Pancreas (tissue), 10 donors: ENCODE results near the gene GMPPA. TPM values are rescaled to one million over a fixed set of nuclear protein-coding genes. Genes with fewer than 3 reads are reported as not detected.

Experiments used
- ATAC-seq, 4 donors: fragments of 200-7000 bp; cut with Tn5 transposase; one replicate each; pipeline versions ENCODE4 v1.8.0 to v1.9.1; 2020; ENCODE audit warnings: mild to moderate bottlenecking in 4 of 4, moderate library complexity in 4 of 4
- DNase-seq, 6 donors: peaks; one replicate each; pipeline ENCODE4 v3.0.0-alpha.2; 2020
- FAIRE-seq: peaks from 2 replicates; lab custom pipeline; 2012; peaks lifted over from hg19 to GRCh38; lab: Jason Lieb, UNC
- H3K27ac ChIP-seq, 4 donors: fragments of 200-600 bp; sonication (generic); 1 replicate in 3 of 4; 2 replicates in 1 of 4; pipeline versions ENCODE4 v1.5.0 to v1.8.0; 2020
- H3K27me3 ChIP-seq, 4 donors: fragments of 200-600 bp; one replicate each; pipeline ENCODE4 v1.8.0; 2021
- H3K36me3 ChIP-seq, 3 donors: fragments of 200-600 bp; sonication (generic) in 1 of 3; one replicate each; pipeline versions ENCODE4 v1.5.0 to v1.8.0; 2020 to 2021
- H3K4me1 ChIP-seq, 3 donors: fragments of 200-600 bp; one replicate each; pipeline ENCODE4 v1.8.0; 2021
- H3K4me3 ChIP-seq, 4 donors: fragments of 200-600 bp; sonication (generic) in 2 of 4; one replicate each; pipeline versions ENCODE4 v1.5.0 to v1.8.0; 2020 to 2021
- H3K9me3 ChIP-seq, 4 donors: fragments of 200-600 bp; one replicate each; pipeline ENCODE4 v1.8.0; 2021
- WGBS, 2 donors: extraction: QIAGEN DNeasy Blood & Tissue Kit; methylation state at CpG; one replicate each; pipeline ENCODE4 v1.1.7; 2013; 5-methylcytosine and 5-hydroxymethylcytosine counted together
- intact Hi-C, 3 donors: fragments of 100-400 bp; cut with DNase I; formaldehyde crosslinking; loops; one replicate each; pipeline versions ENCODE4 v1.11.1 to v1.14.2; 2022
- polyA plus RNA-seq, 2 donors: library from polyadenylated mRNA; stranded (reverse); fragments of 200-250 nt; gene quantifications; one replicate each; pipeline ENCODE4 v1.2.3, GENCODE V29; 2013
- total RNA-seq, 6 donors: library from RNA; stranded (reverse); fragmentation: NEBNext Ultra II Directional in 4 of 6; extraction: Animal tissue kit (Norgen Biotek cat#: 25700) in 4 of 6; gene quantifications; one replicate each; pipeline versions ENCODE4 v1.2.1 to v1.2.4, GENCODE V29; 2021 to 2023
- TF ChIP-seq, protein P1 (sequence below), 4 donors: fragments of 200-600 bp; sonication (generic) in 3 of 4; IDR thresholded peaks; one replicate each; pipeline versions ENCODE4 v1.5.0 to v1.8.0; 2021; ENCODE audit warnings: antibody characterized with exemption in 4 of 4
- donor health status: healthy with polysubstance abuse.
- donor health status: DM: no; HTN: no; CAD: no; lungs with moderate emphysema.
- donor health status: DM: no; HTN: no; CAD: no.
- donor health status: control.
- donor health status: control.
- donor health status: Bipolar disorder and iron deficiency.
- donor health status: DM: yes; HTN: yes; CAD: no.
- donor health status: DM: no; HTN: no; CAD: no.
- donor health status: DM: no; HTN: no; CAD: no.
- donor health status: DM: yes; HTN: yes; CAD: no.

GMPPA gene
- total and polyA plus RNA-seq, 8 donors, result 24.4 to 90.8 (median 35.6) TPM

DNA sequence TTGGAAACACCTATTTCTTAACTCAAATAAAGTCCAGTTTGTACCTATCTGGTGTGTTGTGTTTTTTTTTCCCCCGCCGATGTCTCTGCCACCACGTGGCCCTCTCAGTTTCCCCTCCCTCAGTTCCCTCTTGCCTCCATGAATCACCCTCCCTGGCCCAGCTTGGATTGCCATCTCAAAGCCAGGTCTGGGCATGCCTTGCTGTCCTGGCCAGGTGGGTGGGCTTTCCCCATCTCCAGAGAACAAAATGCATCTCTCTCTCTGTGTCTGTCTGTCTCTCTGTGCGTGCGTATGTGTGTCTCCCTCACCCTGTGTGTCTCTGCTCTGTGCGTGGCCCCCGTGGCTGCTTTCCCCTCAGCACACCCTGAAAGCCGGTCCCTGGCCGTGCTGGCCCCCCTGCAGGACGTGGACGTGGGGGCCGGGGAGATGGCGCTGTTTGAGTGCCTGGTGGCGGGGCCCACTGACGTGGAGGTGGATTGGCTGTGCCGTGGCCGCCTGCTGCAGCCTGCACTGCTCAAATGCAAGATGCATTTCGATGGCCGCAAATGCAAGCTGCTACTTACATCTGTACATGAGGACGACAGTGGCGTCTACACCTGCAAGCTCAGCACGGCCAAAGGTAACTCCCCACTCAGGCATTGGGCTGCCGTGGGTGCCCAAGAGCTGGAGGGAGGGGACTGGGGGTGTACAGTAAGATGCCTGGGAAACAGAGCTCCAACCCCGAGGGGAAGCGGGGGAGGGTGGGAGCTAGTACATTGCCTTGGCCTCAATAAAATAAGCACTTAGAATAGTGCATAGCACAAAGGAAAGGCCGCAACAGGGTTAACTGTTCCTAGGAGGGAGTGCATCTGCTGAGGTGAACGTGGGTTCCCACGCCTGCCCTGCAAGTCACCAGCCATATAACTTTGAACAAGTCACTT is 31.6 kb upstream of the GMPPA start:
- ATAC-seq (no peak), DNase-seq (peak in 1 of 6 donors; percentile 31), FAIRE-seq (no peak)
- Histone ChIP-seq H3K4me3 (no peak overlapping the region), H3K9me3 (no peaks in the 10 kb centered on the region), H3K27me3 (no peaks in the 10 kb centered on the region), H3K36me3 (no peaks in the 10 kb centered on the region), H3K27ac (no peak overlapping the region), H3K4me1 (no peaks in the 10 kb centered on the region)
- TF ChIP-seq, protein P1, sequence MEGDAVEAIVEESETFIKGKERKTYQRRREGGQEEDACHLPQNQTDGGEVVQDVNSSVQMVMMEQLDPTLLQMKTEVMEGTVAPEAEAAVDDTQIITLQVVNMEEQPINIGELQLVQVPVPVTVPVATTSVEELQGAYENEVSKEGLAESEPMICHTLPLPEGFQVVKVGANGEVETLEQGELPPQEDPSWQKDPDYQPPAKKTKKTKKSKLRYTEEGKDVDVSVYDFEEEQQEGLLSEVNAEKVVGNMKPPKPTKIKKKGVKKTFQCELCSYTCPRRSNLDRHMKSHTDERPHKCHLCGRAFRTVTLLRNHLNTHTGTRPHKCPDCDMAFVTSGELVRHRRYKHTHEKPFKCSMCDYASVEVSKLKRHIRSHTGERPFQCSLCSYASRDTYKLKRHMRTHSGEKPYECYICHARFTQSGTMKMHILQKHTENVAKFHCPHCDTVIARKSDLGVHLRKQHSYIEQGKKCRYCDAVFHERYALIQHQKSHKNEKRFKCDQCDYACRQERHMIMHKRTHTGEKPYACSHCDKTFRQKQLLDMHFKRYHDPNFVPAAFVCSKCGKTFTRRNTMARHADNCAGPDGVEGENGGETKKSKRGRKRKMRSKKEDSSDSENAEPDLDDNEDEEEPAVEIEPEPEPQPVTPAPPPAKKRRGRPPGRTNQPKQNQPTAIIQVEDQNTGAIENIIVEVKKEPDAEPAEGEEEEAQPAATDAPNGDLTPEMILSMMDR (IDR thresholded peaks at IDR 0.05), result no peak
- intact Hi-C loops, result loop anchor here in 2 of 3 donors (5.0 to 10.0 kb wide), 2 partner anchors 65 to 68 kb away; no protein-coding TSS in a partner anchor
- 78 to 81% methylated on average over 28 of the region's 28 CpGs for WGBS, 2 donors

DNA sequence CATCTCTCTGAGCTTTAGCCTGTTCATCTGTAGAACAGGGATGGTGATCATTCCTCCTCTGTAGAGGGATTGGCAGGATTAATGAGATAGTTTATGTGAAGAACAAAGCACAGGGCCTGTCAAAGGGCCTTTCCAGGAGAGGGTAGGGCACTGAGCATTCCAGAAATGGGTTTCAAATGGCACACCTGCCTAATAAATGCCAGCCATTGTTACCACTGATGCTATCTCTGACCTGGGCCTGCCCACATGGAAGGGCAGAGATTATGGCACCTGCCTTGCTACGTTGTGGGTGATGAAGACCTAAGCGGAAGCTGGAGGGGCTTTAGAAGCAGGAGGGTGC is 31.0 kb upstream of the GMPPA start:
- no peak for ATAC-seq
- no peak overlapping the region for H3K27ac ChIP-seq
- TF ChIP-seq, protein P1 (IDR thresholded peaks at IDR 0.05), result no peak
- no peak for FAIRE-seq
- H3K4me1 ChIP-seq, result no peaks in the 10 kb centered on the region
- no peaks in the 10 kb centered on the region for H3K9me3 ChIP-seq
- no peaks in the 10 kb centered on the region for H3K36me3 ChIP-seq
- WGBS, 2 donors, result 67 to 72% methylated on average over 2 of the region's 2 CpGs
- no peaks in the 10 kb centered on the region for H3K27me3 ChIP-seq
- DNase-seq, result no peak
- H3K4me3 ChIP-seq, result no peak overlapping the region
- intact Hi-C loops, result loop anchor here in 2 of 3 donors (5.0 to 10.0 kb wide), 2 partner anchors 65 to 67 kb away; no protein-coding TSS in a partner anchor

DNA sequence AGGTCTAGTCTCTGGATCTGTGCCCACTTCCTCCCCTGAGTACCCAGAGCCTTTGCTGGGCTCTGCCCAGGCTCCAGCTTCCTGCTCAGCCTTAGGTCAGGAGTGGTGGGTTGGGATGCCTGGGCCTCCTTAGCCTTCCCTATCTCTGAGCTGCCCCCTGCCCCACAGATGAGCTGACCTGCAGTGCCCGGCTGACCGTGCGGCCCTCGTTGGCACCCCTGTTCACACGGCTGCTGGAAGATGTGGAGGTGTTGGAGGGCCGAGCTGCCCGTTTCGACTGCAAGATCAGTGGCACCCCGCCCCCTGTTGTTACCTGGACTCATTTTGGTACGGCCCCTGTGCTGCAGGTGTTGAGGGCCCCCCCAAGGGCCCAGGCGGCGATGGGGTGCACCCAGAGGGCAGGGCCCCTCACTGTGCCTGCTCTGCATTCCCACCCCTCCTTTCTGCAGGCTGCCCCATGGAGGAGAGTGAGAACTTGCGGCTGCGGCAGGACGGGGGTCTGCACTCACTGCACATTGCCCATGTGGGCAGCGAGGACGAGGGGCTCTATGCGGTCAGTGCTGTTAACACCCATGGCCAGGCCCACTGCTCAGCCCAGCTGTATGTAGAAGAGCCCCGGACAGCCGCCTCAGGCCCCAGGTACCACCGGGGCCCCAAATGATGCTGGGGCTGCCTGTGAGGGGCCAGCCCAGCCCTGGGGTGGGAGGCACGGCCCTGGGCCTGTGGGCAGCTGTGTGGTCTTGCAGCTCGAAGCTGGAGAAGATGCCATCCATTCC is 30.1 kb upstream of the GMPPA start:
- ATAC-seq (no peak), DNase-seq (peak in 1 of 6 donors; percentile 65)

DNA sequence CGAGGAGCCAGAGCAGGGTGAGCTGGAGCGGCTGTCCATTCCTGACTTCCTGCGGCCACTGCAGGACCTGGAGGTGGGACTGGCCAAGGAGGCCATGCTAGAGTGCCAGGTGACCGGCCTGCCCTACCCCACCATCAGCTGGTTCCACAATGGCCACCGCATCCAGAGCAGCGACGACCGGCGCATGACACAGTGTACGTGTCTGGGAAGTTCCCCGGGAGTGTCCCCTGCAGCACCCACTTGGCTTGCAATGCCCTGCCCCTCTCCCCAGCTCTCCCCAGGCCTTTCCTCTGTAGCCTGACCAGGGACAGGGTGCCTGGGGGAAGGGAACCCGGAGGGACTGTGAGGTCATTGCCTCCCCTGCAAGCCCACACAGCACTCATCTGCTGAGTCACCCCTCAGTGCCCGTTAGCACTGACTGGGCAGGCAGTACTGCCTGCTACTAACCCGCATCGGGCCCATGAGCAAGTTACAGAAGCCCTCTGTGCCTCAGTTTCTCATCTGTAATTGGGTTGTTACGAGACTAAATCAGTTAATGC is 29.4 kb upstream of the GMPPA start:
- no peaks in the 10 kb centered on the region for H3K9me3 ChIP-seq
- intact Hi-C loops, result loop anchor here in 2 of 3 donors (5.0 to 10.0 kb wide), 2 partner anchors 63 to 66 kb away; no protein-coding TSS in a partner anchor
- H3K4me1 ChIP-seq, result no peaks in the 10 kb centered on the region
- FAIRE-seq, result no peak
- DNase-seq, result no peak
- no peaks in the 10 kb centered on the region for H3K36me3 ChIP-seq
- H3K27ac ChIP-seq, result no peak overlapping the region
- no peaks in the 10 kb centered on the region for H3K27me3 ChIP-seq
- ATAC-seq, result no peak
- H3K4me3 ChIP-seq, result no peak overlapping the region
- TF ChIP-seq, protein P1 (IDR thresholded peaks at IDR 0.05), result no peak
- 88 to 90% methylated on average over 16 of the region's 16 CpGs for WGBS, 2 donors

More for the DNA sequence above, 30.1 kb upstream of the GMPPA start:
- H3K4me1 ChIP-seq, result no peaks in the 10 kb centered on the region
- FAIRE-seq, result no peak
- intact Hi-C loops, result loop anchor here in 2 of 3 donors (5.0 to 10.0 kb wide), 2 partner anchors 64 to 66 kb away; no protein-coding TSS in a partner anchor
- H3K27ac ChIP-seq, result no peak overlapping the region
- no peak overlapping the region for H3K4me3 ChIP-seq
- 85 to 91% methylated on average over 23 of the region's 23 CpGs for WGBS, 2 donors
- H3K36me3 ChIP-seq, result no peaks in the 10 kb centered on the region
- H3K27me3 ChIP-seq, result no peaks in the 10 kb centered on the region
- TF ChIP-seq, protein P1 (IDR thresholded peaks at IDR 0.05), result no peak
- H3K9me3 ChIP-seq, result no peaks in the 10 kb centered on the region
